Stimulated activated CD8-positive, alpha-beta memory T cell treated with anti-CD3 and anti-CD28 coated beads, Interleukin-15, amount 100 ng/mL, for 48 hours (primary cell): Measurements from ENCODE around the gene PACS2.

ENCODE experiments used
- DNase-seq, 2 donors: peaks; one replicate each; pipeline ENCODE4 v3.0.0-alpha.2; 2020; ENCODE audit warnings: low read depth in 2 of 2

Gene PACS2

DNA sequence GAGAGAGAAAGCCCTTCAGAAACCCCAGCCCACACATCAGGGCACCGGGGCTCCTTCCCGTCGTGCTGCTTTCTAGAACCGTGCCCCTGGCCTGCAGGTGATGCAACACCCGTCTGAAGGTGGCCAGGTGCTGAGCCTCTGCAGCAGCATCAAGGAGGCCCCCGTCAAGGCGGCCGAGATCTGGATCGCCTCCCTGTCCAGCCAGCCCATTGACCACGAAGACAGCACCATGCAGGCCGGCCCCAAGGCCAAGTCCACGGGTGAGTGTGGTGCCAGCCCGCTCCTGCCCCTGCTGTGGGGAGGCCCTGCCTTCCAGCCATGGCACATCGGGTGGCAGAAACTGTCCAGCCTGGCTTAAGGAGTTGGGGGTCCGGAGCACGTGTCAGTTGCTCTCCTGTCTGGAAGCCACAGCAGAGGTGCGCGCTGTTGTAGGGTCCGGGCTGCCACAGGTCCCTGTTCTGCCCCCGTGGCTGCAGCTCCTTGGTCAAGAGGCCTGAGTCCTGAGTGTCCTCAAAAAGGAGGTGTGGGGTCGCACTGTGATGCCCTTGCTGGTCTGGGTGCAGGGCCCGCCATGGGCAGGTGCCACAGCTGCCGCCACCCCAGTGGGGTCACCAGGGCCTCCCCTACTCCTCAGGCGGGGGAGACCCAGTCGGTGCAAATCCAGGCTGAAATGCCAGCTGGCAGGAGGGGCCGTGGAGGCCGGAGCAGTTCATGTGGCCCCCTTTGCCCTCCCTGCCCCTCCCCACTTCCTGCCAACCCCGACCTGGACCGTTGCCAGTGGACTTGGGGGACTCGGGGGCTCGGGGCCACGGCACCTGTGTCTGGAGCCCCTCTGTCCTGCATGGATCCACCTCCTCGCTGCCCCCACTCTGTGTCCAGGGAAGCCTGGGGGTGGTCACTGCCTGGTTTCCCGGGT is 52.8 kb downstream of the PACS2 start:
- no peak for DNase-seq

DNA sequence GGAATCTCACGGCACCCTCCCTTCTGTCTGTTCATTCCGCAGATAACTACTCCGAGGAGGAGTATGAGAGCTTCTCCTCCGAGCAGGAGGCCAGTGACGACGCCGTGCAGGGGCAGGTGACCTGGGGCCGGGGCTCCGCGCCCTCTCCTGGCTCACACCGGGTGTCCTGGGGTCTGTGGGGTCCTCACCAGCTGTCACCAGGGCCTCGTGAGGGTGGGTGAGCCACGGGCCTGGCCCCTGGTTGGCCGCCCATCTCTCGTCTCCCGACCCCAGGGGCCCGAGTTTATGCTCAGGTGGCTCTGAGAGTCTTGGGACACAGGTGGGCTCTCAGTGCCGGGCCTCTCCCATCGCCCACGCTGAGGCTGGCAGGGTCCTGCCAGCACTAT is 53.5 kb downstream of the PACS2 start:
- no peak for DNase-seq

DNA sequence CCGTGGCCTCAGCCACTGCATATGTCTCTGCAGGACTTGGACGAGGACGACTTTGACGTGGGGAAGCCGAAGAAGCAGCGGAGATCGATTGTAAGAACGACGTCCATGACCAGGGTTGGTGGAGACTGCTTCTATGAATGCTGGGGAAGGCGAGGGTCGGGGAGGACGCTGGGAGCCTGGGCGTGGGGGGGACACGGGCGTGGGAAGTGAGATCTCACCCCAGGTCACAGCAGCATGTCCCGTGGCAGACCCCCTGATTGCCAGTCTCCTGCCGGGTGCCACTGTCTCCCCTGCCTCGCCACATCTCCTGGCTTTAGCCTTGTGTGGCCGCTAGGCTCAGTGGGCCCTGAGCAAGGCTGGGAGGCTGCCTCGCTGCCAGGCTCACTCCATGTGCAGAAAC is 53.9 kb downstream of the PACS2 start:
- DNase-seq: no peak

DNA sequence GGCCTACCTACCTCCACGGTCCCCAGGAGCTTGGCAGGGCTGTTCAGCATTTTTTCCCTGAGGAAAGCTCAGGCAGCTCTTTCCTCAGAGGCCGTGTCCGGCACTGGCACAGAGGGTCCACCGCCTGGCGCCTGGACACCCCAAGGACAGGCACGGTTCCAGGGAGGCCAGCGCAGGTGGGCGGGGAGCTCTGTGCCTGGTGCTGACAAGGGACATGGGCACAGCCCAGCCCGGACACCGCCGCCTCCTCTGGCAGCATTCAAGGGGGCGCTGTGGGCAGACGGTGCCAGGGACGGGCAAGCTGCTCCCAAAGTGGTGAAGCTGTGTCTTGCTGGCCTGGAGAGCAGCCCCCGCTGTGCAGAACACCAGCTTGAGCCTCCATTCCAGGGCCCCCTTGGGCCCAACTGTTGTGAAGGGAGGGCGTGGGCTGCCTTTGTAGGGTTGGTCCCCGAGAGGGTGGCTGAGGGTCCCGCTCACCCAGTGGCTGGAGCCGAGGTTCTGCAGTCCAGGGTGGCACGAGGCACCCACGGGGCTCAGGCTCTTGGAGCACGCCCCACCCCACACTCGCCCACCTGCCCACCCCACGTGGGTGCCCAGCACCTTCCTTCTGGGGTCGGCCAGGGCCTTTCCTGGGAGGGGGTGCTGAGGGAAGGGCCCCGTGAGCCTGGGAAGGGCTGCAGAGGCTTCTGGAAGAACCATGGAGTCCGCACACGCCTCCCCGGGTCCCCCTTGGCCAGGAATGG is 54.5 kb downstream of the PACS2 start:
- no peak for DNase-seq

DNA sequence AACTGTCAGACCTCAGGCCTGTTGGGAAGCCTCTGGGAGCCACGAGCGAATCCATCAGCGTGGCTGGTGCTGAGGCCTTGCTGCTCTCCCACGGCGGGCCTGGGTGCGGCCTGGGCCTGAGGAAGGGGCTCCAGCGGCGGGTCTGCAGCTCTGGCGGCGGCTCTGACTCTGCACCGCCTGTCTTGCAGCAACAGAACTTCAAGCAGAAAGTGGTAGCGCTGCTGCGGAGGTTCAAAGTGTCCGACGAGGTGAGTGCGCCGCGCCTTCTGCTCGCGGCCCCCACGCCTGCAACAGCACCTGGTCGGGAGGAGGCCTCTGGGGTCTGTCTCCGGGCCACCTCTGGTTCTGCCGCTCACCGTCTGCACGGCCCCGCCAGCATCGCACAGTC is 55.1 kb downstream of the PACS2 start:
- DNase-seq: no peak

DNA sequence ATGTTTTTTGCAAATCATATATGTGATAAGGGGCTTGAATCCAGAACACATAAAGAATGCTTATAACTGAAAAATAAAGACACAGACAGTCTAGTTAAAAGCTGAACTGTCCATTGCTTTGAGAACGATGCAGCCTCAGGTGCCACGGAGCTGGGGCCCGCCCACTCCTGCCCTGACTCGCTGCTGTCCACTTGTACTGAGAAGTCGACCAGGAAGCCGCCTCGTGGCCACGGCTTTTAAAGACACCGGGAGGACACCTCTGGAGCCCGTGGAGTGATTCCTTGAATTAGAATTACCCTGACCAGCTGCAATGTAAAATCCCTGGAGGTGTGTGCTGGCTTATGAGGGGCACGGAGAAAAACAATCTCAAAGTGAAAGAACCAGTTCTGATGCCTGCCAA is 59.8 kb downstream of the PACS2 start:
- DNase-seq: no peak

DNA sequence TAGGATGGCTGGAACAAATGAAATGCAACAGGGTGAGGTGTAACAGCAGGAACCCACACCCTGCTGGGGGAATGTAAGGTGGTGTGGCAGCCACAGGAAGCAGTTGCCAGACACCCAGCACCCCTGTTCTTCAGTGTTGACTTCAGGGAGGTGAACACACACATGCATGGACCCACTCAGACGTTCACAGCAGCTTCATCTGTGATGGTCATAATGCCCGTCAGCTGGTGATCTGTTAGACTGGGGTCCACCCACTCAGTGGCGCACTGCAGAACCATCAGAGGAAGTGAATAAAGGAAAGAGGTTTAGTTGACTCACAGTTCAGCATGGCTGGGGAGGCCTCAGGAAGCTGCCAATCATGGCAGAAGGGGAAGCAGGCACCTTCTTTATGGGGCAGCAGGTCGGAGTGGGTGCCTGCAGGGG is 61.1 kb downstream of the PACS2 start:
- DNase-seq: peak; percentile 44 to 64

DNA sequence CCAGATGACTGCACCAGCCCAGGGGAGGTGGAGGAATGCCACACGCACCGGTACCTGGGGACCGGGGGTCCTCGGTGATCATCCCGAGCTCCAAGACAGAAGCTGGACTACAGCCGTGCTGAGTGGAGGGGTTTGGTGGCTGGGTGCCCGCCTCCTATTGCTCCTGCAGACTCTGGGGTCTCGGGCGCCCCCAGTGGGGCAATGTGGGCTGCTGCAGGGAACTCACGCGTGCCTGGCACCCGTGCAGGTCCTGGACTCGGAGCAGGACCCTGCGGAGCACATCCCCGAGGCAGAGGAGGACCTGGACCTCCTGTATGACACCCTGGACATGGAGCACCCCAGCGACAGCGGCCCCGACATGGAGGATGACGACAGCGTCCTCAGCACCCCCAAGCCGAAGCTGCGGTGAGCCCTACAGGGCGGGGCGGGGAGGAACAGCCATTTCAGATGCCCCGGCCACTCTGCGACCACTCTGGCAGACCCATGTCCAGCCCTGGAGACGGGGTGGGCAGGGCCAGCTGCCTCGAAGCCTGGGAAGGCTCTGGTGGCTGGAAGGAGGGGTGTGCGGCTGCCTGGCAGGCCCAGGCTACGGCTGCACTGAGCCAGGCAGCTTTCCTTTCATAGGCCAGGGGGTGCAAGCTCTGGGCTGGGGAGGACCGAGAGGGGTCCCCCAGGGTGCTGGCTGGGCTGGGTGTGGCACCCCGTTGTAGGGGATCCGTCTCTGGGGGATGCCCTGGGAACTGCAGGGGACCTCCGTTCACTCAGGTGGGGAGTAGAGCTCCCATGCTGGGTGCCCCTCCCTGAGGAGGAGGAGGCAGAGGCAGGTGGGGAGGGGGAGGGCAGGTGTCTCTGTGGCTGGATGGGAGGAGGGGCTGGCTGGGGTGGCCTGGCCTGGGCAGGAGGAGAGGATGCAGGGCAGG is 62.2 kb downstream of the PACS2 start:
- DNase-seq: no peak

DNA sequence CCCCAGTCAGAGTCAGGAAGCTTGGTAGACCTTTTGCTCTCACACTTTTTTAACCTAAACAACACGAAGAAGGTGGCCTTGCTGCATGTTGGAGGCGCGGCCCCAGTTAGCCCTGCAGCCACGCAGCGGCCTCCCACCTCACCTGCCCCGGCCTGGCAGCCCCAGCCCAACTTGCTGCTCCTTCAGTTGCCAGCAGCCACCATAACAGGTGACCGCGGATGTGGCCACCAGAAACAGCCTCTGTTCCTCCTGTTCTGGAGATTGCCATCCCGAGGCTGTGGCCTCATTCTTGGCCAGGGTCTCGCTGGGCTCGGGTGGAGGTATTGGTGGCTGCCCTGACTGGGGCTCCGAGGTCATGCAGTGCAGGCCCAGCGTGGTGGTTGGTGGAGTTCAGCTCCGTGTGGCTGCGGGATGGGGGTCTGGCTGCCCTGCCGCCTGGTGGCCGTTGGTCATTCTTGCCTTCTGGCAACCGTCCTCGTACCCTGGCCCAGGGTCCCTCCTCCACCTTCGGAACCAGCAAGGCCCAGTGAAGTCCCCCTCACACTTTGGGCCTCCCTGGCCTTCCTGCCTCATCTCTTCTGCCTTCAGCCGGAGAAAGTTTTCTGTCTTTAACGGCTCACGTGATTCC is 63.1 kb downstream of the PACS2 start:
- no peak for DNase-seq

DNA sequence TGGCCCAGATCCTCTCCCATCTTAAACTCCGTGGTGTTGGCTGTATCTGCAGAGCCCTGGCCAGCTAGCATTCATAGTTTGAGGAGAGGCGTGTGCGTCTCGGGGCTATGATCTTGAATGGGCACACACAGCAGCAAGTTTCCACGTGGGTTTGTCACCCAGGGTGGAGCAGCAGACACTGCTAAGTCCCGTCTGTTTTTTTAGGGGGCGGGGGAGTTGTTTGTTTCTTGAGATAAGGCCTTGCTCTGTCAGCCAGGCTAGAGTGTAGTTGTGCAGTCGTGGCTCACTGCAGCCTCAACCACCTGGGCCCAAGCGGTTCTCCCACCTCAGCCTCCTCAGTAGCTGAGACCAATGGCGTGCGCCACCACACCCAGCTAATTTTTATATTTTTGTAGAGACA is 63.7 kb downstream of the PACS2 start:
- DNase-seq: no peak

DNA sequence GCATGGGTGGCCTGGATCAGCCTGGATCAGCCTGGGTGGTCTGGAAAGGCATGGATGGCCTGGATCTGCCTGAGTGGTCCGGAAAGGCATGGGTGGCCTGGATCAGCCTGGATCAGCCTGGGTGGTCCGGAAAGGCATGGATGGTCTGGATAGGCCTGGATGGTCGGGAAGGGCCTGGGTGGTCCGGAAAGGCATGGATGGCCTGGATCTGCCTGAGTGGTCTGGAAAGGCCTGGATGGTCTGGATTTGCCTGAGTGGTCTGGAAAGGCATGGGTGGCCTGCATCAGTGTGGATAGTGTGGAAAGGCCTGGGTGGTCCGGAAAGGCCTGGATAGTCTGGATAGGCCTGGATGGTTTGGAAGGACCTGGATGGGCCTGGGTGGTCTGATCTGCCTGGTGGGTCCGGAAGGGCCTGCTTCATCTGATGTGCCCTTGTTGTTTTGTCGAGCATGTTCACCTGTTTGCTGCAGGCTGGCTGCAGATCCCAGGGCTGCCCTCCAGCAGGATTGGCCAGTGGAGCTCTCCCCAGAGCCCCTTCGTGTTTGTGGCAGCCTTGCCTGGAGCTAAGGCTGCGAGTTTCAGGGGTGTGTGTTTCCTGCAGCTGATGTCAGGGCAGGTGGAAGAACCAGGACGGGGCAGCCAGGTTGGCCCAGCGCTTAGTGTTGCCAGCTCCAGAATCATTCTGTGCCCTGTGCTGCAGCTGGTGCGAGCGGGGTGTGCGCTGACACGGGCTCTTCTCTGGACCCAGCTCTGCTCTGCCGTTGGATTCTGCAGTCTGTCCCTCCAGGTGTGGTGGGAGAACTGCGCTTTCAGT is 64.5 kb downstream of the PACS2 start:
- DNase-seq: no peak

DNA sequence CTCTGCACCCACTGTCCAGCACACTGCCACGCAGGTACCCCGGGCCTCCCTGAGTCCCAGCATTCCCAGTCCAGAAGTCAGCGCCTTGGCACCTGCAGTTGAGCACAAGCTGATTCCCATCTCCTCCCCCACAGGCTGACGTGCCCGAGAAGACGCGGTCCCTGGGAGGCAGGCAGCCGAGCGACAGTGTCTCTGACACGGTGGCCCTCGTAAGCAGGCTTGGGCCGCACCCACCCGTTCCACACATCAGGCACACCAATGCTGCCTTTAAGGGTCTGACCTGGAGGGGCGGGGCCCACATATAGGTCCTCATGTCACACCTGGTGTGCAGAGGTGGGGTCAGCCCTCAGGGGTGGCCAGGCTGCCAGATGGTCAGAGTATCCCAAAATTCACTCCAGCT is 65.4 kb downstream of the PACS2 start:
- DNase-seq: no peak

DNA sequence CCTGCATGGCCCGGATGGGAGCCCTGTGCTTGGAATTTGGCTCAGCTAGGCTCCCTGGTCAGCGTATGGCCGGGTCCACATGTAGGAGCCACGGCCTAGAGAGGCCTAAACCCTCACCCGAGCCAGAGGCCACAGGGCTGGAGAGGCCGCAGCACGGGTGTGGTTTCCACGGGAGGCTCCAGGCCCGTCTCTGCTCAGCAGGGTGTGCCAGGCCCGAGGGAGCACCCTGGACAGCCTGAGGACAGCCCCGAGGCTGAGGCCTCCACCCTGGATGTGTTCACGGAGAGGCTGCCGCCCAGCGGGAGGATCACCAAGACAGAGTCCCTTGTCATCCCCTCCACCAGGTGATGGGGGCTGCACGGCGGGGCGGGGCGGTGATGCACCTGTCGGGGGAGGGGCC is 66.2 kb downstream of the PACS2 start:
- DNase-seq: no peak

DNA sequence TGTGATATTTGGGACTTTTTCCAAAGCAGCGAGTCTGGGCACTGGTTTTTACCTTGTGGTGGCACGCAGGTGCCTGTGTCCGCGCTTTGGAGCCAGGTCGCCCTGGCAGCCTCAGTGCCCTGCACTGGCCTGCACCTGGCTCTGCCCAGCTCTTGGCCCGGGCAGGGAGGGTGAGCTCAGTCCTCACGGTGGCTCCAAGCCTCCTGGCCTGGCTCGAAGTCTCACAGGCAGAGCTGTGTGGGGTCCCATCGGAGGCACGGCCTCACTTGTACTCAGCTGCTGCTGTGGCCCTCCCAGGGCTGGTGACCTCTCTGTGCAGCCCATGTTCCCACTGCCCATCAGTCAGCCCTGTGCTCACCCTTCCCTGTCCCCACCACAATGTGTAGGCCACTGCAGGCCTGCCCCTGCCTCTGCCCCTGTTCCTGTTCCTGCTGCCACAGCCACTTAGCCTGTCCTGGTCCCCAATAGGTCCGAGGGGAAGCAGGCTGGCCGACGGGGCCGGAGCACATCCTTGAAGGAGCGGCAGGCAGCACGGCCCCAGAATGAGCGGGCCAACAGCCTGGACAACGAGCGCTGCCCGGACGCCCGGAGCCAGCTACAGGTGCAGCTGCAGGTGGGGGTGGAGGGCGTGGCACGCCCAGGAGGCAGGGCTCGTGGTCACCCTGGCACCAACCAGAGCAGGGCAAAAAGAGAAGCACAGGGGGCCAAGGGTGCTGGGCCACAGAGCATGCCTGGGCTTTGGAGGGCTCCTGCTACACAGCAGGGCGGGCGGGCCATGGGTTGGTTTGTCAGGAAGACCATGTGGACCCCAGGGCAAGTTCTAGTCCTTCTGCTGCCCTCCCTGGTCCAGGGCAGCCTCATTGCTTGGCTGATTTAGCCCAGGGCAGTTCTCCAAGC is 67.1 kb downstream of the PACS2 start:
- DNase-seq: no peak

DNA sequence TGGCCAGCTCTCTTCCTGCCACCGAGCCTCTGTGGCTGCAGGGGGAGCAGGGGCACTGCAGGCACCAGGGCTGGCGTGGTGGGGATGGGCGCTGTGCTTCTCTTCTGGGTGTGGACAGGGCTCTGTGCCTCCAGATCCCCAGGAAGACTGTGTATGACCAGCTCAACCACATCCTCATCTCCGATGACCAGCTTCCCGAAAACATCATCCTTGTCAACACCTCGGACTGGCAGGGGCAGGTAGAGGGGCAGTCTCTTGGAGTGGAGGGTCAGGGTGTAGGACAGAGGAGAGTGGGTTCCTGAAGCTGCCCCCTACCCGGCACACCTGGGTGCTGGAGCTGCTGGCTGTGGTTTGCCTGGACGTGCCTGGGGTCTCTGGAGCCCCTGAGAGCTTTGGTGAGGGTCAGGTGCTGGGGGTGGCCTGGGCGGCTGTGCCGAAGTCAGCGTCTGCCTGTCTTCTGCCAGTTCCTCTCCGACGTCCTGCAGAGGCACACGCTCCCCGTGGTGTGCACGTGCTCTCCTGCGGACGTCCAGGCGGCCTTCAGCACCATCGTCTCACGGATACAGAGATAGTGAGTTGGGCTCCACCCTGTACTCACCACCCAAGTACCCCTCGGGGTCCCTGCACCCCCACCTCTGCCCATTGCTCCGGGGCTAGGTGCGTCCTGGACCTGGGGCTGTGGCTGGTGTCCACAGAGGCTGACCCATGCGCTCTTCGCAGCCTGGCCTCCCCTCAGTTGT is 68.0 kb downstream of the PACS2 start:
- no peak for DNase-seq

DNA sequence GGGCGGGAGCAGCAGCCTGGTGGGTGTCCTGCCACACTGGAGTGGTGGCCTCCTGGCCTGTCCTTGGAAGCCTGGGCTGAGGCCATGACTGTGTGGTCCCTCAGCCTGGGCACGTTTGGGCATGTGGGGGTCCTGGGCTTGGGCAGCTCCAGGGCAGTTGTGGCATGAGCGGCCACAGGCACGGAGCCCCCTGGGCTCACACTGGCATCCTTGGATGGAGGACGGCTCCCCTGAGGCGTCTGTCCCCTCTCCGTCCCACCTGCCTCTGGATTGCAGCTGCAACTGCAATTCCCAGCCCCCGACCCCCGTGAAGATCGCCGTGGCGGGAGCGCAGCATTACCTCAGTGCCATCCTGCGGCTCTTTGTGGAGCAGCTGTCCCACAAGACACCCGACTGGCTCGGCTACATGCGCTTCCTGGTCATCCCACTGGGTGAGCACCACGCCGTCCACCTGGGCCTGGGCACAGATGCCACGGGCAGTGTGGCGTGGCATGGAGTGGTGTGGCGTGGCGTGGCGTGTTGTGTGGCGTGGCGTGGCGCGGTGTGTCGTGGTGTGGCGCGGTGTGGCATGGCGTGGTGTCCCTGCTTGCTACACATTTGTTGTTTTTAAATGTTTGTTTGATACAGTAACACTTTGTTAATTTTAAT is 68.7 kb downstream of the PACS2 start:
- DNase-seq: no peak

DNA sequence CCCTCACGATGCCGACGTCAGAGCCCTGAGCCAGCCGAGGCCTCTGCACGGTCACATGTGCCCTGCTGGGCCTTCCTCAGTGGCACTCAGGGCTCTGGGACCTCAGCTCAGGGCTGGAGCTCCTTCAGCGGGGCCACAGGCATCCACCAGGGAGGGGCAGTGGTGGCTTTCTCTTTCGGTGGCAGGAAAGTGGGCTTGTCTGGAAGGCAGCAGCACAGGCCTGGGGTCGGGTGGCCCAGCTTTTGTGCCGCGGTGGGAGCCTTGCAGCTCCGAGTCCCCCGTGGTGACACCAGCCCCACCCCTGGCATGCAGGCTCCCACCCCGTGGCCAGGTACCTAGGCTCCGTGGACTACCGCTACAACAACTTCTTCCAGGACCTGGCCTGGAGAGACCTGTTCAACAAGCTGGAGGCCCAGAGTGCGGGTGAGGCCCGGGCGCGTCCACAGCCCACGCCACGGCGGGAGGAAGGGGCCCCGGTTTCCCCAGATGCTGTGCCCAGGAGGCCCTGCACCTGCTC is 69.6 kb downstream of the PACS2 start:
- no peak for DNase-seq

DNA sequence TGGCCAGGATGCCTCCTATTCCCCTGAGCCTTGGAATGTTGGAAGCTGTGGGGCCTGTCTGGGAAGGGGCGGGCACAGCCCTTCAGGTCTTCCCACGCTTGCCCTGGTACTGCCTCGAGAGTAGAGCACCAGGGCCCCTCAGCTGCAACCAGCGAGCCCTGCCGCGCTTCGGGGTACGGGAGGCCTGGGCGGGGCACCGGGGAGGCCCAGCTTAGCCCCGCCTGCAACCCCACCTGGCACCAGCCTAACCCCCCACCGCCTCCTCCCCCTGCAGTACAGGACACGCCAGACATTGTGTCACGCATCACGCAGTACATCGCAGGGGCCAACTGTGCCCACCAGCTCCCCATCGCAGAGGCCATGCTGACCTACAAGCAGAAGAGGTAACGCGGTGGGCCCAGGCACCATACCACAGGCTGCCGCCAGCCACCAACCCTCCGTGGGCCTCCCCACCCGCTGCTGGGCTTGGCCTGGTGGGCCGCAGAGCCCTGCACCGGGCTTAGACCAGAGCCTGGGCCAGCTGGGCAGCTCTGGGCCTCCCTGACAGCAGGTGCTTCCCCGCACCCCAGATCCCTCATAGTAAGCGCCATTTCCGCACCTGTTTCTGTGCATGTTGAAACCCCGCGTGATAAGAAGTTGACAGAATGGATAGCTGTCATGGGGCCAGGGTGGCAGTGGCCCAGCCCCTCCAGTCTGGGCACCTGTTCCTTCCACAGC is 70.2 kb downstream of the PACS2 start:
- DNase-seq: no peak
